Activated CD8-positive, alpha-beta memory T cell treated with anti-CD3 and anti-CD28 coated beads, Interleukin-2, amount 50 U/mL, for 1 hour (primary cell): ENCODE data around the gene AGXT.

Experiments
- DNase-seq: peaks from one replicate; pipeline ENCODE4 v3.0.0-alpha.2; 2020; ENCODE audit errors: extremely low read depth

Gene AGXT

GRCh38 chr2:240886678-240887609 lies 18.3 kb downstream of the AGXT start:
- DNase-seq = no peak

GRCh38 chr2:240887631-240888030 lies 19.0 kb downstream of the AGXT start:
- no peak for DNase-seq

DNA sequence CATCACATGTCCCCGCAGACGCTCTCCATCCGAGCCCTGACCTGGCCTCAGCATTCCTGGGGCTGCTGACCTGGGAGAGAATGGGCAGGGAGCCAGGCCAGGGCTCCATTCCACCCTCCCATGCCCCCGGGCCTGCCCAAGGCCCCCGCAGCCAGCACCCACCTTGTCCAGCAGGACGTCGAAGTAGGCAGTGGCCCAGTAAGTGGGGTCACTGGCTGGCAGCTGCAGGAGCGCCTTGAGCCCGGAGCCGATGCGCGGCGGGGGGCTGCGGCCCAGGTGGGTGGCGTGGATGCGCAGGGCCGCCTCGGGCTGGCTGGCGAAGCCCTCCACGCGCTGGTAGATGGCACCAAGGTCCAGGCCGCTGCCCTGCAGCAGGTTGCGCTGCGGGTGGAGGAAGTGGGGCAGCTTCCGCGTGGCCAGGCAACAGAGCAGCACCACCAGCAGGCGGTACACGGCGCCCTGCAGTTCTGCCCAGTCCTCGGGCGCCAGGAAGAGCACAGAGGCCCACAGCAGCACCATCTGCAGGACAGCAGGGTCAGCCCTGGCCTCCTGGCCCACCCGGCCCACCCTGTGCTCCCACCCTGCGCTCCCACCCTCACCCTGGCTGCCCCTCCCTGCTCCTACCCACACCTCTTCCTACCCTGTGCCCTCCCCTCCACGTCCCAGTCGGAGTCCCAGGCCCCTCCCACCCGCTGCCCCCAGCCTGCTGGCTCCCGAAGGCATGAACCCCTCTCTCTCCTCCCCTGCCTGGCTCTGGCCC lies 19.7 kb downstream of the AGXT start:
- DNase-seq = no peak

DNA sequence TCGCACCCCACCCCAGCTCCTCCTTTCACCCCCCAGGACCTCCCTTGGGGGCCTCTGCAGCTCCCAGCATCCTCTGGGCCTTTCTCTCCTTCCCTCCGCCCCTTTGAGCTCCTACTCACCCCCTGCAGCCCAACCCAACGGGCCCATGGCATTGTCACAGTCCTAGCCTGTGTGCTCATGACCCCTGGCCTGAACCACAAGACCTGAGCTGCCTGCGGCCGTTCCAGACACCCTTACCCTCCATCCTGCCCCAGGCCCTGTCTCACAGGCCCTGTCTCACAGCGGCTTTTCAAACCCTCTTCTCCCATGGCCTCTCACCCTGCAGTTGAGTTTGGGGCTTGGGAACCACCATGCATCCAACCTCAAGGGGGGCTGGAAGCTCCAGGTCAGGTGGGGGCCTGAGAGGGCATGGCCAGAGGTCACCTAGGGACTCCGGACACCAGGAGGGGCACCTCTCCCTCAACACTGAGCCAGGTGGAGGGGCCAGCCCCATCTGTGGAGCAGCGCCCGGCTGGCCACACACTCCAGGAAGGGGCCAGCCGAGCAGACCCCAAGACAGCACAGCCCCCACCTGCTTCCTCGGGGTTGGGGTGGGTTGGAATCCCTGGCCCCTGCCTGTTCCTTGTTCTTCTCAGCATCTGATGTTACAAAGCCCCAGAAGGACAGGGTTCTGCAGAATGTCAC lies 20.4 kb downstream of the AGXT start:
- no peak for DNase-seq

DNA sequence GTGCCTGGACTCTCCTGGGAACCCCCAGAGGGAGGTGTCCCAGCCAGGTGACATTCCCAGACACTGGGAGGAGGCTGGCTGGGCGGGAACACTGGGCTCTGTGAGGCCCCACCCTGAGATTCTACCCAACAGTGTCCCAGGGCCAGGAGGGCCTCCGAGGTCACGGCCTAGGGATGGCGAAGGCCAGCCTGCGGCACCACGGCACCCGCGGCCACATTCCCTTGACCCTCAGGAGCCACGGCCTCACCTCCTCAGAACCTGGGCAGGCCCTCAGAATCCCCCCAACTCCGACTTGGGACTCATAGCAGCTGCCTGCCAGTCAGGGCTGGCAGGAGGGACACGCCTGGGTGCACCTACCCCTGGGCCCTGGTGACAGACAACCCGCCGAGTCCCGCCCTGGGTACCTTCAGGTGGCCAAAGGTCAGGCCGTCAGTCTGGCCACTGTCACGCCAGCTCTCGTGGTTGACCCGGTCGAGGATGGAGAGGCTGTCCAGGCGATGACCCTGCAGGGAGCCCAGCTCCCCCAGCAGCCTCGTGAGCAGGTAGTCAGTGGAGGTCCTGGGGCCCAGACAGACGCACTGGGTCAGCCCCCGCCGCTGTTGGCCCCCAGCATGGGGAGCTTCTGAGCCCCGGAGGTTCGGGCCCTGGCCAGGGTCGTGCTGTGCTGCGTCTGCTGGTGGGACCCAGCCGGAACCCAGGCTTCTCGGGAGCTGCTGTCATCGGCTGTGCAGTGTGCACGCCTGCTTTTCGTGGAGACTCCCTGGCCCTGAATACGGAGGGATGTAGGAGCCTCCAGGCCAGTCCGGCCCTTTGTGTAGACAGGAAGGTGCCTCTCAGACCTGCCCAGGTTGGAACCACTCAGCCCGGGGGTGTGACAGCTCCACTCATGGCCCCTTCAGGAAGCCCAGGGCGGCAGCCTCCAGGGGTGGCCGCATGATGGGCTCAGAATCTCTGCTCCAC lies 21.3 kb downstream of the AGXT start:
- no peak for DNase-seq

DNA sequence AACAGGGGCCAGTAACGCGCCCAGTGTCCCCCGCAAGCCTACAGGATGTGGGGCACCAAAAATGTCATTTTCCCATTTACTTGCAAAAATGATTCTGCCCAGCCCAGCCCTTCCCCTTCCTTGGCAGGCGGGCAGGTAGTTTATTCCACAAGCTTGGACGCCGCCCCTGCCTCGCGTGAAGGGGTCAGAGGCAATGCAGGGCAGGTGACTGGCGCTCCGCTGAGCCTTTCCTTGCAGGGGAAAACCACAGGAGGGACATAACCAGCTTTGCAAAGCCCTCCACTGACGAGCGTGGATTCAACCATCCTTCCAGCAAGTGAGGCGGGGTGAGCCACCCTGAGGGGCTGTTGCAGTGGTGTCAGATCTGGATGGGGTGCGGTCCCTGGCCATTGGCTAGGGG lies 22.1 kb downstream of the AGXT start:
- no peak for DNase-seq

DNA sequence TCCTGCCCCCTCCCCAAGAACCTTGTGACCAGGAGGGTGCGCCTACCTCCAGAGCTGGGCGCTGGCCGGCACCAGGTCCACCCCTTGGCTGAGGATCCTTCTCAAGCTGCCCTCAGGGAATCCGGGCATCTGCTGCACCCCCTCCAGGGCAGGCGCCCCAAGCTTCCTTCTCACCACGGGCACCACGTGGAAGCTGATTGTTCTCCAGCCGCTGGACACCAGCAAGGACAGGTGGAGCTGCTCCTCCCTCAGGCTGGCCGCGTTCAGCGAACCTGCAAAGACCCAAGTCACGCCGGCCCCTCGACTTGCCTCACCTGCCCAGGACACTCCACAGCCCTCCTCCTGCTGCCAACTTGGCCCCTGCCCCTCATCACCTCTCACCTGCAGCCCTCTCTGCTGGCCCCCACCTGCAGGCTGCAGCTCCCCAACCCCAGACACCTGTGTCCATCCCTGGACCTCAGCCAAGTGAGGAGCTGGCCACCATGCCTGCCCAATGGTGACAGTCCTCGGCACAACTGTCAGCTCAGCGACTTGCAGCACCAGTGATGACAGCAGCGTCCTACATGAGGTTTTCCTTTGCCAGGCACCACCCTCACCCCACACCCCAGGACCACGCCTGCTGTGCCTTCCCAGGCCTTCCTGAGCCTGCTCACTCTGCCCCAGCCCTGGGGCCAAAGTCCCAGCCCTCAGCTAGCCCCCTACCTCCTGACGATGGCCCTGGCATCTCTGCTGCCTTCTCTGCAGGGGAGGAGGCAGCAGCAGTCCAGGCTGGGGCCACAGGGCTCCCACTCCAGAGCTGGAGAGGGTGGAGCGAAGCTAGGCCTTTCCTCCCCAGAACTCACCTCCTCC lies 23.1 kb downstream of the AGXT start:
- DNase-seq = no peak

DNA sequence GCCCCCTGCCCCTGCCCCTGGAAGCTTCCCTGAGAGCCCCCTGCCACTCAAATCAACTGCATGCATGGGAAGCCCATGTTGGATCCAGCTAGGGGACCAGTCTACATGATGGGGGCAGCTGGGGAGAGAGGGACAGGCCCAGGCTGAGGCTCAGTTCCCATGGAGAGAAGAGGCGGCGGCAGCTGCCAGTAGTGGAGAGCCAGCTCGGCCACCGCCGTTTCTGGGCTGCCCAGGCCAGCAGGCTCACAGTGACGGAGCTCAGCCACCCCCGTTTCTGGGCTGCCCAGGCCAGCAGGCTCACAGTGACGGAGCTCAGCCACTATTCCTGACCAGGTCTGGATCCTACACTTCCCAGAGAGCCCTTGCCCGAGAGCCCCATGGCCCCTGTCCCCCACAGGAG lies 23.7 kb downstream of the AGXT start:
- no peak for DNase-seq

GRCh38 chr2:240892925-240893324 lies 24.3 kb downstream of the AGXT start:
- no peak for DNase-seq

- DNase-seq = no peak
Observed at GRCh38 chr2:240893363-240893844, 24.8 kb downstream of the AGXT start.

- no peak for DNase-seq
Observed at GRCh38 chr2:240894006-240894405, 25.4 kb downstream of the AGXT start.

DNA sequence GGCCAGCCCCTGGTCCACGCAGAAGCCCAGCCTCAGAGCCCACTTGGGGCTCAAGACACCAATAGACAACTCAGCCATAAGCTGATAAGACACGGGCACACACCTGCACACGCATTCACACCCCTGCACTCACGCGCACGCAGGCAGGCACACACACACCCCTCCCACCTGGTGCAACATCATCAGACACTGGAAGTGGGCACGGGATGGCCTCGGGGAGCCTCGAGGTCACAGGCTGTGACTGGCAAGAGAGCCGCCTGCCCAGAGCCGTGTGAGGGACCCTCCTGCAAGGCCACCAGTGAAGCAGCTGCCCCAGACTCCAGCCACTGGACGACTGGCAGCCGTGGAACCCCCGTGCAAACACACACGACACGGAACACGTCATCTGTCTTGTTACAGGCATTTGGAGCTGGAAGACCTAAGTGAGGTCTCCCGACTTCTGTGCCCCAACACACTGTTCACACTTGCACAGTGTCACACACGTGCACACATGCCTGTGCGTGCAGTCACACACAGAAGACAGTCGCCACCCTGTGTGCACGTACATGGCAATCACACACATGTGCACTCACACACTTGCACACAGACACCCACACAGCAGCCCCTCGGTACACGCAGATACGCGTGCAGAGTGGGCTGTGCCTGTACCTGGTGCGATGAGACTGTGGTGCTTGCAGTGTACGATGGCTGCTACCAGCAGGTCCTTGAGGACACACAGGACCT lies 26.4 kb downstream of the AGXT start:
- no peak for DNase-seq

- no peak for DNase-seq
Observed at GRCh38 chr2:240895656-240896388, 27.2 kb downstream of the AGXT start, which contains the start of gene MAB21L4. MAB21L4 (minus strand) TSS chr2:240896156; CDS start chr2:240895997, 159 bp downstream.

- DNase-seq = no peak
Observed at GRCh38 chr2:240896394-240896793, 27.8 kb downstream of the AGXT start.

- no peak for DNase-seq
Observed at GRCh38 chr2:240896871-240897692, 28.5 kb downstream of the AGXT start.

GRCh38 chr2:240898108-240898730 lies 29.6 kb downstream of the AGXT start:
- no peak for DNase-seq
